Breast epithelium (tissue), 4 donors: Measurements from ENCODE around the gene KCNK5. TPM values are rescaled to one million over a fixed set of nuclear protein-coding genes. Genes with fewer than 3 reads are reported as not detected.

Experiments used
- DNase-seq, 2 donors: peaks; one replicate each; pipeline ENCODE4 v3.0.0-alpha.2; 2019; ENCODE audit warnings: low spot score in 2 of 2
- H3K27ac ChIP-seq, 2 donors: fragments of 200-600 bp; sonication (generic) in 1 of 2; one replicate each; pipeline ENCODE4 v1.5.1; 2016 to 2019; ENCODE audit warnings: mild to moderate bottlenecking in 1 of 2
- H3K27me3 ChIP-seq, 2 donors: fragments of 200-600 bp; sonication (generic) in 1 of 2; one replicate each; pipeline versions ENCODE4 v1.5.1 to v1.6.0; 2017 to 2019; ENCODE audit warnings: control low read depth in 1 of 2, mild to moderate bottlenecking in 1 of 2
- H3K36me3 ChIP-seq: fragments of 200-600 bp; one replicate; pipeline ENCODE4 v1.5.1; 2019
- H3K4me1 ChIP-seq, 2 donors: fragments of 200-600 bp; sonication (generic); one replicate each; pipeline ENCODE4 v1.5.1; 2016 to 2019; ENCODE audit warnings: control low read depth in 1 of 2
- H3K4me3 ChIP-seq, 3 donors: fragments of 200-600 bp; sonication (generic); 1 replicate in 2 of 3; 2 replicates in 1 of 3; pipeline ENCODE4 v1.5.1; 2016 to 2019; ENCODE audit warnings: mild to moderate bottlenecking in 3 of 3, moderate library complexity in 2 of 3
- H3K9me3 ChIP-seq, 2 donors: fragments of 200-600 bp; sonication (generic) in 1 of 2; one replicate each; pipeline ENCODE4 v1.5.1; 2016 to 2019; ENCODE audit warnings: control low read depth in 1 of 2
- CTCF ChIP-seq, 3 donors: fragments of 450-650 bp; IDR thresholded peaks; one replicate each; pipeline ENCODE4 v1.5.1; 2016 to 2017; ENCODE audit warnings: antibody characterized with exemption in 3 of 3, mild to moderate bottlenecking in 3 of 3, moderate library complexity in 3 of 3
- POLR2A ChIP-seq: fragments of 450-650 bp; IDR thresholded peaks from one replicate; pipeline ENCODE4 v1.6.1; 2016; ENCODE audit warnings: antibody characterized with exemption, mild to moderate bottlenecking, moderate library complexity
- POLR2AphosphoS5 ChIP-seq, 3 donors: sonication (generic); formaldehyde crosslinking; IDR thresholded peaks; one replicate each; pipeline ENCODE4 v1.6.1; 2017; ENCODE audit warnings: antibody characterized with exemption in 3 of 3
- intact Hi-C: fragments of 100-400 bp; cut with DNase I; formaldehyde crosslinking; loops from one replicate; pipeline ENCODE4 v1.15.1; 2023; ENCODE audit warnings: low total_unique reads
- total RNA-seq, 3 donors: library from RNA; depleted of rRNA; stranded (reverse); fragments of >200 nt; gene quantifications; one replicate each; pipeline ENCODE4 v1.1.0, GENCODE V29; 2016

KCNK5 gene
- total RNA-seq, 3 donors from 2014 or later = 1.8 to 20.6 (median 4.3) TPM

- Histone ChIP-seq H3K27ac (no peak overlapping the region), H3K4me3 (no peak overlapping the region), H3K27me3 (no peaks in the 10 kb centered on the region), H3K9me3 (no peaks in the 10 kb centered on the region), H3K36me3 (no peaks in the 10 kb centered on the region), H3K4me1 (no peaks in the 10 kb centered on the region)
- TF ChIP-seq POLR2AphosphoS5 (IDR thresholded peaks at IDR 0.05) = no peak
- TF ChIP-seq CTCF (IDR thresholded peaks at IDR 0.05) = no peak
- TF ChIP-seq POLR2A = no peak
- intact Hi-C loops = no loop called here
- no peak for DNase-seq
Measured at GRCh38 chr6:39208223-39208739, 21.0 kb downstream of the KCNK5 start.

DNA sequence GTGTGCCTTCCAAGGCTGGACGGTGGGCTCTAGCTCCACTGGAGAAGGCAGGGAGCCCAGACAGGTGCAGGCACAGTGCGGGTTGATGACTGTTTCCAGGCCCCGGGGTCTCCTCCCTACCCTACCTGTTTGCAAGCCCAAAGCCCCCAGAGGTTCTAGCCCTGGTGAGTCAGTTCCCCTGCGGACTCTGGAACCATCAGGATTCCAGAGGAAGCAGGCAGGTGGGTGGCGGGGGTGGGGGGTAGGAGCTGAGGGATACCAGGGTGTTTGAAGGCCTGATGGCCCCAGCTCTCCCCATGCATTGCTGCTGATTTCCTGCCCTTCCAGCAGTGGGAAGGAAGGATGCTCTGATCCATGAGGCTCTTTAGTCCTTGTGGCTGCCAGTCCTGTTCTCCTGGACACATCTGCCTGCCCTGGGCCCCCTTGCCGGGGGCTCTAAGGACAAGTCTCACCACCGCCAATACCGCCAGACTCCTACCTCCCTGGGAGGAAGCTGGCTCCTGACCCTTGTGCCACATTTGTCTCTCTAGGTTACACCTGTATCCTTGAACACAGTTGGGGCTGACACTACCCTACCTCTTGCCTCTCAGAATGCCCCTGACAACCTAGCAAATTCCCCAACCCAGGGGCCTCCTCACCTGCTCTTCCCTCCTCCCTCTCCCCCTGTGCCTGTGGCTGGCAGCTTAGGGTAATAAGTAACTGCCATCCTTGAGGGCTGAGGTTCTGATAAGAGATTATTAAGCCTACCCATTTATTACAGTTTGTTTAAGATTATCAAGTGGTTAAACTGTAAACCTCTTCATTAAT, 21.7 kb downstream of the KCNK5 start:
- H3K4me3 ChIP-seq = no peak overlapping the region
- no peaks in the 10 kb centered on the region for H3K9me3 ChIP-seq
- no peaks in the 10 kb centered on the region for H3K27me3 ChIP-seq
- intact Hi-C loops = no loop called here
- no peaks in the 10 kb centered on the region for H3K4me1 ChIP-seq
- DNase-seq = no peak
- H3K27ac ChIP-seq = no peak overlapping the region
- TF ChIP-seq CTCF (IDR thresholded peaks at IDR 0.05) (no peak), POLR2A (no peak), POLR2AphosphoS5 (IDR thresholded peaks at IDR 0.05) (no peak)
- H3K36me3 ChIP-seq = no peaks in the 10 kb centered on the region

DNA sequence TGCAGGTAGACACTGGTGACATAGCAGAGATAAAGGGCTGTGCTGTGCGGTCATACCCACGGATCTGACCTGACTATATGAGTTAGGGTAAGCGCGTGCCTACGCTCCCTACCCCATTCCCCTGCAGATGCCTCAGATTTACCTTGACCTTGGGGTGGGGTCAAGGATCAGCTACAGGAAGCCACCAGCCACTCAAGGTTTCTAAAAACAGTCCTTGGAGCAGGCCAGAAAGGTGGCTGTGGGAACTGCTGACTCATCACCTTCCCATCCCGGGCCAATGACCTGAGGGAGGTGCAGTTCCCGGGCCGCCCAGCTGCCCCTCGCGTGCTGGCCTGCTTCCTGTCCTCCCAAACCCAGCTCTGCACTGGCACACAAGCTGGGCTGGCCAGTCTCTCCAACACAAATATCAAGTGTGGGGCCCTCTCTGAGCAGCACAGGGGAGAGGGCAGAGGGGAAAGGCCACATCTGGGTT, 23.0 kb downstream of the KCNK5 start:
- intact Hi-C loops = no loop called here
- TF ChIP-seq CTCF (IDR thresholded peaks at IDR 0.05) (no peak), POLR2A (no peak), POLR2AphosphoS5 (IDR thresholded peaks at IDR 0.05) (no peak)
- no peak overlapping the region for H3K27ac ChIP-seq

DNA sequence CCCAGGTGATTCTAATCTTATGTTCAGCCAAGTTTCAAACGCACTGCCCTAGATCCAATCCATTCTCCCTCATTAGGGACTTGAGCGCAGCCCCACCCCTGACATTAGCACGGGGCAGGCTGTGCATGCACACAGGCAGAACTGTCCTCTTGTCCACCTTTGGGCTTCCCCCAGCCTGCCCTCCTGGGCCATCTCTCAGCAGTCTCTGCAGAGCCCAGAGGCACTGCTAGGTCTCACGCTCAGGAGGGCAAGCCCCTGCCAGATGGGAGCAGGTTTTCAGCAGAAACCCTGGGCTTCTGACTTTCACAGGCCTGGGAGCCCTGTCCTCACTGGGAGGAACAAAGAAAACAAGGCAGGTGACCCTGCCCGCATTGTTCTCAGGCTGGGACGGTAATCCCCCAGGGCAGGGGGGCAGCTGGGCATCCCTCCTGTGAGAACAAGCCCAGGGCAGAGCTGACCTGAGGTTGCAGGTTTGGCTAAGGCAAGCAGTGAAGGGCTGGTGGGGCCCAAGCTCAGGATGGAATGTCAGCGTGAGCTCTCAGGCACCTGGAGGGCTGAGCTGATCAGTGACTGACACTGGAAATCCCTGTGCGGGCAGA, 24.5 kb downstream of the KCNK5 start:
- Histone ChIP-seq H3K4me3 (no peak overlapping the region), H3K4me1 (no peaks in the 10 kb centered on the region), H3K36me3 (no peaks in the 10 kb centered on the region), H3K27me3 (no peaks in the 10 kb centered on the region), H3K27ac (no peak overlapping the region), H3K9me3 (no peaks in the 10 kb centered on the region)
- intact Hi-C loops = no loop called here
- DNase-seq = no peak
- TF ChIP-seq POLR2AphosphoS5 (IDR thresholded peaks at IDR 0.05) (no peak), POLR2A (no peak), CTCF (IDR thresholded peaks at IDR 0.05) (no peak)

More for the DNA sequence above, 23.0 kb downstream of the KCNK5 start:
- H3K4me1 ChIP-seq = no peaks in the 10 kb centered on the region
- H3K4me3 ChIP-seq = no peak overlapping the region
- no peaks in the 10 kb centered on the region for H3K9me3 ChIP-seq
- H3K36me3 ChIP-seq = no peaks in the 10 kb centered on the region
- H3K27me3 ChIP-seq = no peaks in the 10 kb centered on the region
- DNase-seq = no peak

GRCh38 chr6:39204160-39204495, 25.1 kb downstream of the KCNK5 start:
- TF ChIP-seq POLR2AphosphoS5 (IDR thresholded peaks at IDR 0.05) (no peak), CTCF (IDR thresholded peaks at IDR 0.05) (no peak), POLR2A (no peak)
- H3K4me1 ChIP-seq = no peaks in the 10 kb centered on the region
- intact Hi-C loops = no loop called here
- H3K36me3 ChIP-seq = no peaks in the 10 kb centered on the region
- no peak for DNase-seq
- H3K9me3 ChIP-seq = no peaks in the 10 kb centered on the region
- H3K27me3 ChIP-seq = no peaks in the 10 kb centered on the region
- H3K27ac ChIP-seq = no peak overlapping the region
- H3K4me3 ChIP-seq = no peak overlapping the region
